Kasumi-1 (cell line): ENCODE results near the gene PRKAR1A.

Experiments
- DNase-seq, 2 experiments: peaks; one replicate each; lab custom pipeline; 2025; lab: John Stamatoyannopoulos, UW

PRKAR1A gene

GRCh38 chr17:68600067-68600930 lies 88.1 kb downstream of the PRKAR1A start:
- peak in 1 of 2 experiments; percentile 45 for DNase-seq
